Stimulated activated CD4-positive, alpha-beta T cell treated with anti-CD3 and anti-CD28 coated beads, TNF-alpha, amount 100 ng/mL, for 1 hour (primary cell): ENCODE results near the gene TPT1.
"Not testable (repeated sequence)": the region's sequence is repeated elsewhere in the genome, so short reads cannot be mapped to it uniquely, and the experiment has no call there.

Experiments
- DNase-seq, 3 donors: peaks; one replicate each; pipeline ENCODE4 v3.0.0-alpha.2; 2020; ENCODE audit warnings: low read depth in 3 of 3, low spot score in 1 of 3

TPT1 gene

GRCh38 chr13:45368005-45368404 lies 27.0 kb upstream of the TPT1 start:
- DNase-seq: no peak

- DNase-seq: peak; percentile 63 to 82 (median 82)
Measured at GRCh38 chr13:45367358-45367757, 26.4 kb upstream of the TPT1 start.

GRCh38 chr13:45365558-45365885 lies 24.5 kb upstream of the TPT1 start:
- no peak for DNase-seq

GRCh38 chr13:45364876-45365557 lies 24.0 kb upstream of the TPT1 start:
- DNase-seq: no peak

- no peak for DNase-seq
Measured at GRCh38 chr13:45362939-45363338, 22.0 kb upstream of the TPT1 start.

- no peak for DNase-seq
Measured at GRCh38 chr13:45361596-45362206, 20.7 kb upstream of the TPT1 start.

- no peak for DNase-seq
Measured at GRCh38 chr13:45356966-45357672, 16.1 kb upstream of the TPT1 start.

- no peak for DNase-seq
Measured at GRCh38 chr13:45353895-45354294, 12.9 kb upstream of the TPT1 start.

GRCh38 chr13:45352031-45352430 lies 11.0 kb upstream of the TPT1 start:
- no peak for DNase-seq

- no peak for DNase-seq
Measured at GRCh38 chr13:45350152-45350551, 9.2 kb upstream of the TPT1 start.

- no peak for DNase-seq
Measured at GRCh38 chr13:45349438-45349837, 8.5 kb upstream of the TPT1 start.

GRCh38 chr13:45344064-45344463 lies 3.1 kb upstream of the TPT1 start:
- not testable (repeated sequence) for DNase-seq

GRCh38 chr13:45343102-45343501 lies 2.1 kb upstream of the TPT1 start:
- not testable (repeated sequence) for DNase-seq

GRCh38 chr13:45342668-45343067 lies 1.7 kb upstream of the TPT1 start:
- not testable (repeated sequence) for DNase-seq

- DNase-seq: no peak
Measured at GRCh38 chr13:45341799-45342500, 967 bp upstream of the TPT1 start.

GRCh38 chr13:45340422-45341033 lies 455 bp downstream of the TPT1 start:
- DNase-seq: peak; percentile 51 to 63 (median 60)

GRCh38 chr13:45339867-45340266 lies 1.1 kb downstream of the TPT1 start:
- DNase-seq: no peak

GRCh38 chr13:45339399-45339798 lies 1.6 kb downstream of the TPT1 start:
- no peak for DNase-seq

- no peak for DNase-seq
Measured at GRCh38 chr13:45337803-45338202, 3.2 kb downstream of the TPT1 start.

- no peak for DNase-seq
Measured at GRCh38 chr13:45337395-45337794, 3.6 kb downstream of the TPT1 start.

- DNase-seq: no peak
Measured at GRCh38 chr13:45336025-45336800, 4.8 kb downstream of the TPT1 start.
